ENCODE results near the gene COLQ. TPM values are rescaled to one million over a fixed set of nuclear protein-coding genes. Genes with fewer than 3 reads are reported as not detected.

The COLQ gene
- total RNA-seq, 1 experiment from 2014 or later = 0.64 TPM

DNA sequence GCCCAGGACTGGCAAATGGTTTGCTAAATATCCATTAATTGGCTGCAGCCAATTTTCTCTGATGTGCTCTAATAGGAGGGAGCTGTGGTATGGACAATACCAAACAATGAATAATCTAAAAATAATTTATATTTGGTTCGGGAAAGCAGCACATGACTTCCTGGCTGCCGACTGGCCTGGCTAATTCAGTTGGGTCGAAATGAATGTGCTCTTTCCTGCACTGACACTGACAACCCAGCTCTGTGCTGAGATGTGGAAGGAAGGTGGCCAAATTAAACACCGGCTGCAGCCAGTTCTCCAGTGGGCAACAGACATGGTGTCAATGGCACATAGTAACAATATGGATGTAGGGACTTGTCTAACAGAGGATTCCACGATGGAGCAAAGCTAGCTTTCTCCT, 21.1 kb upstream of the COLQ start:
- CTCF ChIA-PET = no interaction called here
- BruUV-seq (replicated peaks) = no TSS peak
- intact Hi-C loops (cut with micrococcal nuclease; ENCODE audit: unreplicated experiment) = no loop called here

DNA sequence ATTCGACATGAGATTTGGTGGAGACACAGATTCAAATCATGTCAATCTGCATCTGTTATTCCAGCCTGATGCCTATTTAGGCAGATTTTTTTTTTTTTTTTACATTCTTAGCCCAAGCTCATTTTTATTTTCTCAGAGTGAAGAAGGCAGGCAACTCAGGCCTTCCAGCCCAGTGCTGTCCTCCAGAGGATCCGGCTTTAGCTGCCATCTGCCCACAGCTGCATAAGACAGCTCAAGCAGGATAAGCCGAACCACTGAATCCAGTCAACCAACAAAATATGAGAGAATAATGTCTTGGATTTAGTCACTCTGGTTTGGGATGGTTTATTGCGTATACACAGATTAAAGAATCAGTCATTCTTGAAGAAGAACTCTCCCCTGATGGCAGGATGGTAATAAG, 19.9 kb upstream of the COLQ start:
- TF ChIP-seq SIN3A (IDR thresholded peaks at IDR 0.05; ENCODE audit: borderline replicate concordance, insufficient read depth, low read depth, low read length) (no peak), POLR2AphosphoS5 (IDR thresholded peaks at IDR 0.05; ENCODE audit: low read depth, low read length) (no peak), TCF7L2 (IDR thresholded peaks at IDR 0.05; ENCODE audit: low read depth, low read length) (no peak)
- TF ChIP-seq, protein P1, sequence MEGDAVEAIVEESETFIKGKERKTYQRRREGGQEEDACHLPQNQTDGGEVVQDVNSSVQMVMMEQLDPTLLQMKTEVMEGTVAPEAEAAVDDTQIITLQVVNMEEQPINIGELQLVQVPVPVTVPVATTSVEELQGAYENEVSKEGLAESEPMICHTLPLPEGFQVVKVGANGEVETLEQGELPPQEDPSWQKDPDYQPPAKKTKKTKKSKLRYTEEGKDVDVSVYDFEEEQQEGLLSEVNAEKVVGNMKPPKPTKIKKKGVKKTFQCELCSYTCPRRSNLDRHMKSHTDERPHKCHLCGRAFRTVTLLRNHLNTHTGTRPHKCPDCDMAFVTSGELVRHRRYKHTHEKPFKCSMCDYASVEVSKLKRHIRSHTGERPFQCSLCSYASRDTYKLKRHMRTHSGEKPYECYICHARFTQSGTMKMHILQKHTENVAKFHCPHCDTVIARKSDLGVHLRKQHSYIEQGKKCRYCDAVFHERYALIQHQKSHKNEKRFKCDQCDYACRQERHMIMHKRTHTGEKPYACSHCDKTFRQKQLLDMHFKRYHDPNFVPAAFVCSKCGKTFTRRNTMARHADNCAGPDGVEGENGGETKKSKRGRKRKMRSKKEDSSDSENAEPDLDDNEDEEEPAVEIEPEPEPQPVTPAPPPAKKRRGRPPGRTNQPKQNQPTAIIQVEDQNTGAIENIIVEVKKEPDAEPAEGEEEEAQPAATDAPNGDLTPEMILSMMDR (IDR thresholded peaks at IDR 0.05) = no peak
- TF ChIP-seq, protein P2, sequence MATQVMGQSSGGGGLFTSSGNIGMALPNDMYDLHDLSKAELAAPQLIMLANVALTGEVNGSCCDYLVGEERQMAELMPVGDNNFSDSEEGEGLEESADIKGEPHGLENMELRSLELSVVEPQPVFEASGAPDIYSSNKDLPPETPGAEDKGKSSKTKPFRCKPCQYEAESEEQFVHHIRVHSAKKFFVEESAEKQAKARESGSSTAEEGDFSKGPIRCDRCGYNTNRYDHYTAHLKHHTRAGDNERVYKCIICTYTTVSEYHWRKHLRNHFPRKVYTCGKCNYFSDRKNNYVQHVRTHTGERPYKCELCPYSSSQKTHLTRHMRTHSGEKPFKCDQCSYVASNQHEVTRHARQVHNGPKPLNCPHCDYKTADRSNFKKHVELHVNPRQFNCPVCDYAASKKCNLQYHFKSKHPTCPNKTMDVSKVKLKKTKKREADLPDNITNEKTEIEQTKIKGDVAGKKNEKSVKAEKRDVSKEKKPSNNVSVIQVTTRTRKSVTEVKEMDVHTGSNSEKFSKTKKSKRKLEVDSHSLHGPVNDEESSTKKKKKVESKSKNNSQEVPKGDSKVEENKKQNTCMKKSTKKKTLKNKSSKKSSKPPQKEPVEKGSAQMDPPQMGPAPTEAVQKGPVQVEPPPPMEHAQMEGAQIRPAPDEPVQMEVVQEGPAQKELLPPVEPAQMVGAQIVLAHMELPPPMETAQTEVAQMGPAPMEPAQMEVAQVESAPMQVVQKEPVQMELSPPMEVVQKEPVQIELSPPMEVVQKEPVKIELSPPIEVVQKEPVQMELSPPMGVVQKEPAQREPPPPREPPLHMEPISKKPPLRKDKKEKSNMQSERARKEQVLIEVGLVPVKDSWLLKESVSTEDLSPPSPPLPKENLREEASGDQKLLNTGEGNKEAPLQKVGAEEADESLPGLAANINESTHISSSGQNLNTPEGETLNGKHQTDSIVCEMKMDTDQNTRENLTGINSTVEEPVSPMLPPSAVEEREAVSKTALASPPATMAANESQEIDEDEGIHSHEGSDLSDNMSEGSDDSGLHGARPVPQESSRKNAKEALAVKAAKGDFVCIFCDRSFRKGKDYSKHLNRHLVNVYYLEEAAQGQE (IDR thresholded peaks at IDR 0.05; ENCODE audit: insufficient read depth in 1 of 2, low read depth in 2 of 2, low read length in 1 of 2) = no peak
- H3K9me3 ChIP-seq (ENCODE audit: control insufficient read depth, insufficient read depth, low read depth, low read length) = no peaks in the 10 kb centered on the region
- H3K27me3 ChIP-seq (ENCODE audit: control insufficient read depth, insufficient read depth, low read length) = no peaks in the 10 kb centered on the region; the same call in 1 of the 2 replicates
- no peak overlapping the region for H3K27ac ChIP-seq (ENCODE audit: low read length)
- ATAC-seq (no peak), DNase-seq (ENCODE audit: low read depth, low spot score) (no peak)
- no peak overlapping the region for H3K4me3 ChIP-seq (ENCODE audit: low read depth in 2 of 2, low read length in 2 of 2)
- intact Hi-C loops (cut with micrococcal nuclease; ENCODE audit: unreplicated experiment) (no loop called here), in situ Hi-C loops (cut with HindIII; ENCODE audit: low pct_unique_long_range_greater_than_20kb, low sequenced_read_pairs) (no loop called here)
- no TSS peak for BruUV-seq (replicated peaks)
- POLR2A ChIA-PET = no interaction called here
- CTCF ChIA-PET = no interaction called here
- H3K4me1 ChIP-seq (ENCODE audit: control insufficient read depth, insufficient read depth, low read length) = no peaks in the 10 kb centered on the region
- H3K36me3 ChIP-seq (ENCODE audit: control insufficient read depth, insufficient read depth, low read length) = no peaks in the 10 kb centered on the region

More for the DNA sequence above, 21.1 kb upstream of the COLQ start:
- Histone ChIP-seq H3K27ac (ENCODE audit: low read length) (no peak overlapping the region), H3K36me3 (ENCODE audit: control insufficient read depth, insufficient read depth, low read length) (no peaks in the 10 kb centered on the region), H3K4me1 (ENCODE audit: control insufficient read depth, insufficient read depth, low read length) (no peaks in the 10 kb centered on the region), H3K9me3 (ENCODE audit: control insufficient read depth, insufficient read depth, low read depth, low read length) (no peaks in the 10 kb centered on the region), H3K4me3 (ENCODE audit: low read depth in 2 of 2, low read length in 2 of 2) (no peak overlapping the region), H3K27me3 (ENCODE audit: control insufficient read depth, insufficient read depth, low read length) (no peaks in the 10 kb centered on the region; the same call in 1 of the 2 replicates)
- TF ChIP-seq POLR2AphosphoS5 (IDR thresholded peaks at IDR 0.05; ENCODE audit: low read depth, low read length) (no peak), TCF7L2 (IDR thresholded peaks at IDR 0.05; ENCODE audit: low read depth, low read length) (no peak), SIN3A (IDR thresholded peaks at IDR 0.05; ENCODE audit: borderline replicate concordance, insufficient read depth, low read depth, low read length) (no peak)
- TF ChIP-seq, protein P2 (IDR thresholded peaks at IDR 0.05; ENCODE audit: insufficient read depth in 1 of 2, low read depth in 2 of 2, low read length in 1 of 2) = no peak
- TF ChIP-seq, protein P1 (IDR thresholded peaks at IDR 0.05) = no peak
- no peak for DNase-seq (ENCODE audit: low read depth, low spot score)
- POLR2A ChIA-PET = no interaction called here
- no peak for ATAC-seq
- in situ Hi-C loops (cut with HindIII; ENCODE audit: low pct_unique_long_range_greater_than_20kb, low sequenced_read_pairs) = no loop called here
